Endodermal cell (in vitro differentiated cells): ENCODE data around the gene DYRK2. TPM values are rescaled to one million over a fixed set of nuclear protein-coding genes. Genes with fewer than 3 reads are reported as not detected.

ENCODE experiments used
- DNase-seq: peaks from one replicate; pipeline ENCODE4 v3.0.0-alpha.2; 2017
- H3K27ac ChIP-seq: 2 replicates; pipeline ENCODE4 v1.5.1; 2013; ENCODE audit warnings: mild to moderate bottlenecking, low read depth, low read length, moderate library complexity
- H3K27me3 ChIP-seq: 2 replicates; pipeline ENCODE4 v1.6.1; 2013; ENCODE audit warnings: mild to moderate bottlenecking, low read length, moderate library complexity; ENCODE audit not compliant: insufficient read depth, control insufficient read depth, poor library complexity, severe bottlenecking
- H3K36me3 ChIP-seq: 2 replicates; pipeline ENCODE4 v1.7.0; 2013; ENCODE audit warnings: mild to moderate bottlenecking, low read length, moderate library complexity; ENCODE audit not compliant: control insufficient read depth, insufficient read depth
- H3K4me1 ChIP-seq: one replicate; pipeline ENCODE4 v1.7.0; 2013; ENCODE audit warnings: low read length; ENCODE audit not compliant: control insufficient read depth, insufficient read depth
- H3K4me3 ChIP-seq: 2 replicates; pipeline ENCODE4 v1.5.1; 2013; ENCODE audit warnings: mild to moderate bottlenecking, low read length, moderate library complexity
- H3K9ac ChIP-seq: 2 replicates; pipeline ENCODE4 v1.6.1; 2013; ENCODE audit warnings: mild to moderate bottlenecking, low read length, moderate library complexity; ENCODE audit not compliant: poor library complexity, severe bottlenecking; ENCODE audit errors: extremely low read depth
- H3K9me3 ChIP-seq: 2 replicates; pipeline ENCODE4 v1.6.1; 2013; ENCODE audit warnings: mild to moderate bottlenecking, low read length, moderate library complexity; ENCODE audit not compliant: control insufficient read depth
- H3K27ac Mint-ChIP-seq: 2 replicates; pipeline ENCODE4 v1.8.0; 2020; ENCODE audit warnings: mixed read lengths
- H3K27me3 Mint-ChIP-seq: 2 replicates; pipeline ENCODE4 v1.8.0; 2021; ENCODE audit warnings: mild to moderate bottlenecking, mixed read lengths; ENCODE audit not compliant: insufficient read depth
- H3K36me3 Mint-ChIP-seq: 2 replicates; pipeline ENCODE4 v1.8.0; 2020; ENCODE audit warnings: low read depth, mixed read lengths
- H3K4me1 Mint-ChIP-seq: 2 replicates; pipeline ENCODE4 v1.8.0; 2020; ENCODE audit warnings: mixed read lengths
- H3K4me3 Mint-ChIP-seq: 2 replicates; pipeline ENCODE4 v1.8.0; 2020; ENCODE audit warnings: mild to moderate bottlenecking, moderate library complexity, mixed read lengths
- H3K9me3 Mint-ChIP-seq: 2 replicates; pipeline ENCODE4 v1.8.0; 2020; ENCODE audit warnings: mild to moderate bottlenecking, mixed read lengths
- WGBS, 2 experiments: methylation state at CpG; one replicate each; pipeline versions ENCODE4 v1.1.5 to v1.1.7; 2013; ENCODE audit warnings: missing lambda C conversion rate in 2 of 2, mixed read lengths in 1 of 2; ENCODE audit not compliant: insufficient coverage in 1 of 2, insufficient read length in 1 of 2; 5-methylcytosine and 5-hydroxymethylcytosine counted together
- total RNA-seq, 2 donors: library from RNA; stranded (reverse); fragmentation: NEBNext Ultra II Directional in 1 of 2; extraction: Animal tissue kit (Norgen Biotek cat#: 25700) in 1 of 2; gene quantifications; 2 replicates in 1 of 2; 3 replicates in 1 of 2; pipeline ENCODE4 v1.2.1, GENCODE V29; 2021
- TF ChIP-seq, protein P1 (sequence below): fragments of 200-600 bp; sonication (generic); conservative IDR thresholded peaks from 2 replicates; pipeline ENCODE4 v1.5.0; 2021; ENCODE audit warnings: antibody characterized with exemption, mild to moderate bottlenecking

Gene DYRK2
- total RNA-seq, 2 donors from 2014 or later, result 29.5 to 33.2 TPM

DNA sequence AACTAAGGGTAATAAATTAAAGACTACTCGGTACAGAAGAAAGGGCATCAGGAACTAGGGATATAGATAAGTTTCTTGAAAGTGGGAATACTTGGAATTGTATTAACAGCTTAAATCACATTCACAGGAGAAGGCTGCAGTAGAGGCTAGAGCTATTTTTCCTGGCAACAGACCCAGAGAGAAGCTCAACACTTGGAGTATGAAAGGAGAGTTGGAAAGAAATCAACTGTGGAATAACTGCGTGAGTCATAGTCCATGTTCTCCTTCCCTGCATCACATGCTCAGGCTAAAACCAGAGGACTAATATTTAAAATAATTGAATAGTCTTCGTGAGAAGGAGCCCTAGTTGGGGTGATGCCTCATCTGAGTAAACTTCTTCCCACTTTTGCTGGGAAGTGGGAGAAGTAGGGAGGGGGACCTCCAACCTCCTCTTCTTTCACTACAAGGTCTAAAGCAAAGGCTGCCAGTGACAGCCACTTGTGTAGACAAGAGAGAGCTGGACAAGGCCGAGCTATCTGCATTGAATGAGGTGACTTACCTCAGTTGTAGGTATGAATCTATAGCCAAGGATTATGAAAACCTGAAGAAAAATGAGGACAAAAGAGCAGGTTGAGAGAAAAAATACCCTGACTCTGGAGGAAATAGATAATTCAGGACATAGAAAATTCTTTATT, 32.7 kb downstream of the DYRK2 start:
- no peaks in the 10 kb centered on the region for H3K36me3 ChIP-seq
- no peak overlapping the region for H3K27ac Mint-ChIP-seq
- WGBS, 2 experiments, result 88 to 100% methylated on average over 2 to 4 of the region's 4 CpGs
- no peak for DNase-seq
- H3K9me3 ChIP-seq, result no peaks in the 10 kb centered on the region
- H3K4me1 Mint-ChIP-seq, result no peaks in the 10 kb centered on the region
- no peak overlapping the region for H3K4me3 ChIP-seq
- H3K9me3 Mint-ChIP-seq, result no peaks in the 10 kb centered on the region
- H3K4me1 ChIP-seq, result no peaks in the 10 kb centered on the region
- no peak overlapping the region for H3K27ac ChIP-seq
- H3K4me3 Mint-ChIP-seq, result no peak overlapping the region
- TF ChIP-seq, protein P1, sequence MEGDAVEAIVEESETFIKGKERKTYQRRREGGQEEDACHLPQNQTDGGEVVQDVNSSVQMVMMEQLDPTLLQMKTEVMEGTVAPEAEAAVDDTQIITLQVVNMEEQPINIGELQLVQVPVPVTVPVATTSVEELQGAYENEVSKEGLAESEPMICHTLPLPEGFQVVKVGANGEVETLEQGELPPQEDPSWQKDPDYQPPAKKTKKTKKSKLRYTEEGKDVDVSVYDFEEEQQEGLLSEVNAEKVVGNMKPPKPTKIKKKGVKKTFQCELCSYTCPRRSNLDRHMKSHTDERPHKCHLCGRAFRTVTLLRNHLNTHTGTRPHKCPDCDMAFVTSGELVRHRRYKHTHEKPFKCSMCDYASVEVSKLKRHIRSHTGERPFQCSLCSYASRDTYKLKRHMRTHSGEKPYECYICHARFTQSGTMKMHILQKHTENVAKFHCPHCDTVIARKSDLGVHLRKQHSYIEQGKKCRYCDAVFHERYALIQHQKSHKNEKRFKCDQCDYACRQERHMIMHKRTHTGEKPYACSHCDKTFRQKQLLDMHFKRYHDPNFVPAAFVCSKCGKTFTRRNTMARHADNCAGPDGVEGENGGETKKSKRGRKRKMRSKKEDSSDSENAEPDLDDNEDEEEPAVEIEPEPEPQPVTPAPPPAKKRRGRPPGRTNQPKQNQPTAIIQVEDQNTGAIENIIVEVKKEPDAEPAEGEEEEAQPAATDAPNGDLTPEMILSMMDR, result no peak
- no peak overlapping the region for H3K9ac ChIP-seq
- H3K27me3 ChIP-seq, result no peaks in the 10 kb centered on the region
- no peaks in the 10 kb centered on the region for H3K36me3 Mint-ChIP-seq
- H3K27me3 Mint-ChIP-seq, result no peaks in the 10 kb centered on the region

- Mint-ChIP-seq H3K36me3 (no peaks in the 10 kb centered on the region), H3K27ac (no peak overlapping the region), H3K4me3 (no peak overlapping the region), H3K9me3 (no peaks in the 10 kb centered on the region), H3K27me3 (no peaks in the 10 kb centered on the region), H3K4me1 (no peaks in the 10 kb centered on the region)
- TF ChIP-seq, protein P1, result no peak
- no peak for DNase-seq
- Histone ChIP-seq H3K36me3 (no peaks in the 10 kb centered on the region), H3K4me1 (no peaks in the 10 kb centered on the region), H3K9me3 (no peaks in the 10 kb centered on the region), H3K27me3 (no peaks in the 10 kb centered on the region), H3K9ac (no peak overlapping the region), H3K4me3 (no peak overlapping the region), H3K27ac (no peak overlapping the region)
- WGBS, 2 experiments, result 92 to 100% methylated on average over 1 of the region's 1 CpG
These were observed 33.5 kb downstream of the DYRK2 start for GRCh38 chr12:67681941-67682620.

DNA sequence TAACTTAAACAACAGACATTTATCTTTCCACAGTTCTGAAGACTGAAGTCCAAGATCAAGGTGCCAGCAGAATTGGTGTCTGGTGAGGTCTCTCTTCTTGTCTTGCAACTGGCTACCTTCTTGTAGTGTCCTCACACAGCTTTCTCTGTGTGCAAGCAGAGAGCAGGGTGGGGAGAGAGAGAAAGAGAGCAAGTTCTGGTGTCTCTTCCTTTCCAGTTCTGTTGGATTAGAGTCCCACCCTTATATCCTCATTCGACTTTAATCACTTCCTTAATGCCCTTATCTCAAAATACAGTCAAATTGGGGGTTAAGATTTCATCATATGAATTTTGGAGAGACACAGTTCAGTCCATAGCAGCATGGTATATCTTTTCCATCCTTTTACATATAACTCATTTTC, 40.8 kb downstream of the DYRK2 start:
- H3K27me3 ChIP-seq, result no peaks in the 10 kb centered on the region
- no peaks in the 10 kb centered on the region for H3K27me3 Mint-ChIP-seq
- H3K27ac ChIP-seq, result no peak overlapping the region
- WGBS, 2 experiments, result 88% methylated on average over 1 of the region's 1 CpG; no CpG with 5 or more reads in 1 of the 2 experiments
- H3K36me3 ChIP-seq, result no peaks in the 10 kb centered on the region
- no peak overlapping the region for H3K9ac ChIP-seq
- DNase-seq, result no peak
- H3K9me3 ChIP-seq, result no peaks in the 10 kb centered on the region
- TF ChIP-seq, protein P1, result no peak
- H3K4me3 Mint-ChIP-seq, result no peak overlapping the region
- H3K4me1 Mint-ChIP-seq, result no peaks in the 10 kb centered on the region
- H3K9me3 Mint-ChIP-seq, result peaks cover 5% of the 10 kb centered on the region
- H3K27ac Mint-ChIP-seq, result no peak overlapping the region
- no peak overlapping the region for H3K4me3 ChIP-seq
- peaks cover 2% of the 10 kb centered on the region for H3K4me1 ChIP-seq
- H3K36me3 Mint-ChIP-seq, result no peaks in the 10 kb centered on the region
